Transverse colon (tissue), 4 donors: ENCODE results near the gene HELZ. TPM values are rescaled to one million over a fixed set of nuclear protein-coding genes. Genes with fewer than 3 reads are reported as not detected.

Experiments
- DNase-seq: peaks from one replicate; pipeline ENCODE4 v3.0.0-alpha.2; 2019
- H3K27ac ChIP-seq, 4 donors: fragments of 200-600 bp; sonication (generic); 2 replicates each; pipeline ENCODE4 v1.5.1; 2016 to 2018; ENCODE audit warnings: inconsistent platforms in 4 of 4
- H3K27me3 ChIP-seq: fragments of 200-600 bp; sonication (generic); 2 replicates; pipeline ENCODE4 v1.5.1; 2017; ENCODE audit warnings: inconsistent platforms
- H3K36me3 ChIP-seq, 4 donors: fragments of 200-600 bp; sonication (generic); 2 replicates each; pipeline ENCODE4 v1.5.1; 2017 to 2019; ENCODE audit warnings: inconsistent platforms in 4 of 4
- H3K4me1 ChIP-seq, 4 donors: fragments of 200-600 bp; sonication (generic); 2 replicates each; pipeline ENCODE4 v1.5.1; 2017 to 2020; ENCODE audit warnings: inconsistent platforms in 4 of 4
- H3K4me3 ChIP-seq, 4 donors: fragments of 200-600 bp; sonication (generic); 1 replicate in 1 of 4; 2 replicates in 3 of 4; pipeline versions ENCODE4 v1.5.1 to v1.6.1; 2017 to 2019; ENCODE audit warnings: inconsistent platforms in 4 of 4
- H3K9me3 ChIP-seq, 2 donors: fragments of 200-600 bp; sonication (generic); 2 replicates each; pipeline ENCODE4 v1.5.1; 2017 to 2019; ENCODE audit warnings: inconsistent platforms in 2 of 2
- EP300 ChIP-seq: sonication (generic); formaldehyde crosslinking; IDR thresholded peaks from one replicate; pipeline ENCODE4 v1.6.1; 2017; ENCODE audit warnings: antibody characterized with exemption, low read depth
- POLR2A ChIP-seq: fragments of 450-650 bp; IDR thresholded peaks from one replicate; pipeline ENCODE4 v1.6.1; 2016; ENCODE audit warnings: antibody characterized with exemption, mild to moderate bottlenecking, moderate library complexity
- POLR2AphosphoS5 ChIP-seq, 3 donors: sonication (generic); formaldehyde crosslinking; IDR thresholded peaks; one replicate each; pipeline ENCODE4 v1.6.1; 2016; ENCODE audit warnings: antibody characterized with exemption in 3 of 3
- WGBS, 2 donors: methylation state at CpG; one replicate each; pipeline ENCODE4 v1.1.5; 2018; ENCODE audit warnings: low coverage in 1 of 2; 5-methylcytosine and 5-hydroxymethylcytosine counted together
- in situ Hi-C, 4 donors: fragments of 200-750 bp; cut with MboI; loops; one replicate each; pipeline versions ENCODE4 v1.15.0 to v1.15.1; 2017; ENCODE audit warnings: low sequenced_read_pairs in 3 of 4, low pct_ligation_motif_present in 1 of 4, low pct_unique_long_range_greater_than_20kb in 1 of 4
- intact Hi-C: fragments of 100-400 bp; cut with DNase I; formaldehyde crosslinking; loops from one replicate; pipeline ENCODE4 v1.15.1; 2023; ENCODE audit warnings: low total_unique reads
- total RNA-seq, 4 donors: library from RNA; depleted of rRNA; stranded (reverse); fragments of >200 nt; gene quantifications; one replicate each; pipeline ENCODE4 v1.1.0, GENCODE V29; 2016
- TF ChIP-seq, protein P1 (sequence below), 5 experiments: fragments of 200-600 bp in 3 of 5; fragments of 450-650 bp in 2 of 5; sonication (generic) in 3 of 5; IDR thresholded peaks; 1 replicate in 2 of 5; 2 replicates in 3 of 5; pipeline ENCODE4 v1.5.1; 2016 to 2017; ENCODE audit warnings: antibody characterized with exemption in 5 of 5, inconsistent platforms in 3 of 5, mild to moderate bottlenecking in 2 of 5, moderate library complexity in 1 of 5

HELZ gene
- total RNA-seq, 4 donors from 2014 or later: 31.8 to 126 (median 56.0) TPM

DNA sequence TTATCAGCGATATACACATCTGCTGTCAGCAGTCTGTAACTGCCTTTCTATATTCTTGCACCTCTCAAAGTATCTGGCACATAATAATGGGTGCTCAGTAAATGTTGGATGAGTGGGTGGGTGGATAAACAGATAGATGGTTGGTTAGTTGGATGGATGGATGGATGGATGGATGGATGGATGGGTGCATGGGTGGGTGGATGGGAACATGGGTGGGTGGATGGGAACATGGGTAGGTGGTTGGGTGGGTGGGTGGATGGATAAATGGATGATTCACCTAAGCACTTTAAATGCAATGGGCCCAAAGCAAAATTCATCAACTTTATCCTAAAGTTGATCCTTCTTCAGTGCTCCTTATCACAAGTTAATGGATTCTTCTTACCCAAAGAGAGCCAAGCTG lies 48.6 kb downstream of the HELZ start:
- H3K36me3 ChIP-seq: peaks cover 0 to 23% (median 8%) of the 10 kb centered on the region in 4 donors
- 89 to 100% methylated on average over 1 of the region's 1 CpG for WGBS, 2 donors
- no peak for DNase-seq

DNA sequence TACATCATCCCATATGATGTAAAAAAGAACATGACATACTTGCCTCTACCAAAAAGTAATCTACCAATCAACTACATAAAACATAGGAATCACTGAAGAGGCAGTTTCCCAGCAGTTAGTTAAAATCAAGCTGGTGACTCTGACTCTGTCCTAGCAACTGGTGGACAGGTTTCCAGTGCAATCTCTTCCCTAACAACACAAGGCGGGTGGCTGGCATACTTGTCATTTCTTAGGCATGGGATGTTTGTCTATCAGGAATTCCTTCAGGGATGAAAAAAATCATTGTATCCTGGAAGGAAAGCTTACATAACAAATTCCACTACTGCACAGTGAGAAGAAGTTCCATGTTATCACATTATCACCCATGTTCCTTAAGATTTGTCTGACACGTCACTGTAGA lies 50.9 kb downstream of the HELZ start:
- Histone ChIP-seq H3K36me3 (peaks cover 0 to 5% (median 0%) of the 10 kb centered on the region in 4 donors), H3K4me1 (no peaks in the 10 kb centered on the region), H3K4me3 (no peak overlapping the region), H3K27ac (no peak overlapping the region), H3K9me3 (no peaks in the 10 kb centered on the region), H3K27me3 (no peaks in the 10 kb centered on the region)
- in situ Hi-C loops (no loop called here), intact Hi-C loops (no loop called here)
- no peak for TF ChIP-seq POLR2AphosphoS5 (IDR thresholded peaks at IDR 0.05)
- no peak for TF ChIP-seq EP300
- TF ChIP-seq, protein P1, sequence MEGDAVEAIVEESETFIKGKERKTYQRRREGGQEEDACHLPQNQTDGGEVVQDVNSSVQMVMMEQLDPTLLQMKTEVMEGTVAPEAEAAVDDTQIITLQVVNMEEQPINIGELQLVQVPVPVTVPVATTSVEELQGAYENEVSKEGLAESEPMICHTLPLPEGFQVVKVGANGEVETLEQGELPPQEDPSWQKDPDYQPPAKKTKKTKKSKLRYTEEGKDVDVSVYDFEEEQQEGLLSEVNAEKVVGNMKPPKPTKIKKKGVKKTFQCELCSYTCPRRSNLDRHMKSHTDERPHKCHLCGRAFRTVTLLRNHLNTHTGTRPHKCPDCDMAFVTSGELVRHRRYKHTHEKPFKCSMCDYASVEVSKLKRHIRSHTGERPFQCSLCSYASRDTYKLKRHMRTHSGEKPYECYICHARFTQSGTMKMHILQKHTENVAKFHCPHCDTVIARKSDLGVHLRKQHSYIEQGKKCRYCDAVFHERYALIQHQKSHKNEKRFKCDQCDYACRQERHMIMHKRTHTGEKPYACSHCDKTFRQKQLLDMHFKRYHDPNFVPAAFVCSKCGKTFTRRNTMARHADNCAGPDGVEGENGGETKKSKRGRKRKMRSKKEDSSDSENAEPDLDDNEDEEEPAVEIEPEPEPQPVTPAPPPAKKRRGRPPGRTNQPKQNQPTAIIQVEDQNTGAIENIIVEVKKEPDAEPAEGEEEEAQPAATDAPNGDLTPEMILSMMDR (IDR thresholded peaks at IDR 0.05): no peak
- TF ChIP-seq POLR2A: no peak
- no peak for DNase-seq
- WGBS, 2 donors: 76 to 82% methylated on average over 2 of the region's 2 CpGs

More for the DNA sequence above, 48.6 kb downstream of the HELZ start:
- in situ Hi-C loops: no loop called here
- intact Hi-C loops: no loop called here
- no peaks in the 10 kb centered on the region for H3K9me3 ChIP-seq
- H3K27ac ChIP-seq: no peak overlapping the region
- TF ChIP-seq POLR2A (no peak), POLR2AphosphoS5 (IDR thresholded peaks at IDR 0.05) (no peak), EP300 (no peak)
- TF ChIP-seq, protein P1 (IDR thresholded peaks at IDR 0.05): no peak
- H3K4me1 ChIP-seq: no peaks in the 10 kb centered on the region
- H3K27me3 ChIP-seq: no peaks in the 10 kb centered on the region
- H3K4me3 ChIP-seq: no peak overlapping the region

DNA sequence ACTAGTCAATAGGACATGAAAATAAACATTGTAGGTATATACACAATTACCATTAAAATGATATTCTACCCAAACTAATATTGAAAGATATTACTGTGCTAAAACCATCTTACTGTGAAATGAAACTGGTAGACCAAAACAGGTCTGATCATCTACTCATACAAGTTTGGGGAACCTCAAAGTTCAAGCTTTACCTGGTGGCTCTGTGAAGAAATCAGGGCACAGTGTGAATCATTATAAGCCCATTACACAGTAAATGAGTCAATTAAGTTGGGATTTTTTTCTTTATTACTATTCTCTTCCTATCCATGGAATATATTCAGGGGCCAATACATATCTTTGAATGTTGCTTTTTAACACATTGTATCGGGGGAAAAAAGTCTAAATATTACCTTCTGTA lies 57.1 kb downstream of the HELZ start:
- in situ Hi-C loops: no loop called here

DNA sequence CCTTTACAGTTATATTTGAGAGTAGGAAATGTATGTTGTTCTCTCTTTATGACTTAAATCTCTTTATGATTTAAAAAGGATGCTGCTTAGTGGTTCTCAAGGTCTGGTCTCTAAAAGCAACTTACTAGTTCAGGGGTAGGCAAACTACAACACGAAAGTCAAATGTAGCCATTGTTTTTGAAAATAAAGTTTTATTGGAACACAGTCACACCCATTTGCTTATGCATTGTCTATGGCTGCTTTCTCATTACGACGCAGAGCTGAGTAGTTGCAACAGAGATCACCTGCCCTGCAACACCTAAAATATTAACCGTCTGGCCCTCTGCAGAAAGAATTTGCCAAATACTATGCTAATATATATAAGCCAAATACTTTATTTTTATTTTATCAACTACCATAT lies 58.2 kb downstream of the HELZ start:
- 94 to 97% methylated on average over 4 of the region's 4 CpGs for WGBS, 2 donors
- Histone ChIP-seq H3K4me1 (no peaks in the 10 kb centered on the region), H3K27ac (no peak overlapping the region), H3K4me3 (no peak overlapping the region), H3K36me3 (peaks cover 0 to 27% (median 4%) of the 10 kb centered on the region in 4 donors), H3K9me3 (no peaks in the 10 kb centered on the region), H3K27me3 (no peaks in the 10 kb centered on the region)
- in situ Hi-C loops: no loop called here
- intact Hi-C loops: no loop called here
- TF ChIP-seq POLR2AphosphoS5 (IDR thresholded peaks at IDR 0.05): no peak
- TF ChIP-seq, protein P1 (IDR thresholded peaks at IDR 0.05): no peak
- TF ChIP-seq EP300: no peak
- TF ChIP-seq POLR2A: no peak
- no peak for DNase-seq

More for the DNA sequence above, 57.1 kb downstream of the HELZ start:
- H3K36me3 ChIP-seq: peaks cover 0 to 27% (median 4%) of the 10 kb centered on the region in 4 donors
- H3K4me3 ChIP-seq: no peak overlapping the region
- intact Hi-C loops: no loop called here
- H3K4me1 ChIP-seq: no peaks in the 10 kb centered on the region
- WGBS, 2 donors: 92% methylated on average over 1 of the region's 1 CpG
- DNase-seq: no peak
- H3K9me3 ChIP-seq: no peaks in the 10 kb centered on the region
- TF ChIP-seq, protein P1 (IDR thresholded peaks at IDR 0.05): no peak
- no peak for TF ChIP-seq POLR2A
- no peak for TF ChIP-seq POLR2AphosphoS5 (IDR thresholded peaks at IDR 0.05)
- TF ChIP-seq EP300: no peak
- H3K27ac ChIP-seq: no peak overlapping the region
- H3K27me3 ChIP-seq: no peaks in the 10 kb centered on the region
